ENCODE data around the gene GJB5. TPM values are rescaled to one million over a fixed set of nuclear protein-coding genes. Genes with fewer than 3 reads are reported as not detected.

The GJB5 gene
- total and polyA plus RNA-seq, 2 of the 8 experiments (the other 6 are each of a cell fraction or from before 2014, with no cell fraction given) = 0.86 to 3.1 TPM

- H4K91ac ChIP-seq (replicated peaks; ENCODE audit: insufficient read length, low read length) = no peak overlapping the region
- no peaks in the 10 kb centered on the region for H3K23me2 ChIP-seq (ENCODE audit: low read depth, low read length)
- DNase-seq (ENCODE audit: low read depth in 1 of 2, low spot score in 2 of 2) = no peak
- H2BK15ac ChIP-seq (ENCODE audit: low read length) = no peak overlapping the region
- POLR2A ChIA-PET (ENCODE audit: partially characterized antibody) = interaction anchor here (1.6 kb wide), 1 partner anchor 32 kb away, joined by 3 read pairs; no protein-coding TSS in a partner anchor
- H3K27me3 ChIP-seq (replicated peaks in 1 of 4; ENCODE audit: control insufficient read depth in 3 of 4, extremely low read depth in 1 of 4, insufficient read depth in 3 of 4, low read length in 3 of 4) = no peaks in the 10 kb centered on the region
- no peak for FAIRE-seq
- no peak overlapping the region for H3K9ac ChIP-seq (replicated peaks in 1 of 4; ENCODE audit: extremely low read depth in 1 of 4, low read depth in 3 of 4, low read length in 3 of 4)
- H4K8ac ChIP-seq (ENCODE audit: extremely low read depth, insufficient read depth, low read length) = no peak overlapping the region
- no peak overlapping the region for H3K4ac ChIP-seq (replicated peaks; ENCODE audit: insufficient read length, low read depth, low read length)
- no peak overlapping the region for H2BK20ac ChIP-seq (ENCODE audit: low read length)
- no peak overlapping the region for H3K56ac ChIP-seq (replicated peaks; ENCODE audit: insufficient read length, low read depth, low read length)
- H3K23ac ChIP-seq (ENCODE audit: insufficient read length) = no peak overlapping the region
- H2AFZ ChIP-seq (ENCODE audit: low read length) = no peak overlapping the region
- H3K27ac ChIP-seq (ENCODE audit: low read depth, low read length) = no peak overlapping the region
- H4K20me1 ChIP-seq (replicated peaks in 1 of 2; ENCODE audit: control insufficient read depth in 1 of 2, insufficient read depth in 2 of 2, low read length in 2 of 2) = no peaks in the 10 kb centered on the region
- no peak overlapping the region for H2BK12ac ChIP-seq (ENCODE audit: low read depth, low read length)
- no peaks in the 10 kb centered on the region for H3K79me2 ChIP-seq (ENCODE audit: control insufficient read depth in 1 of 2, insufficient read depth in 2 of 2, low read length in 2 of 2)
- no peak overlapping the region for H4K5ac ChIP-seq (ENCODE audit: insufficient read length, low read depth, low read length)
- no peak overlapping the region for H2BK5ac ChIP-seq (ENCODE audit: low read depth, low read length)
- H3K4me3 ChIP-seq (ENCODE audit: extremely low read depth in 1 of 4, insufficient read depth in 2 of 4, low read depth in 3 of 4, low read length in 4 of 4) = no peak overlapping the region
- no peak overlapping the region for H2AK5ac ChIP-seq (ENCODE audit: low read depth, low read length)
- H3K9me3 ChIP-seq (ENCODE audit: insufficient read depth in 2 of 2, low read depth in 1 of 2, low read length in 1 of 2) = no peaks in the 10 kb centered on the region
- CTCF ChIA-PET (ENCODE audit: partially characterized antibody) = interaction anchor here (0.7 to 4.0 kb wide), 5 partner anchors 16 to 49 kb away, joined by 3 to 19 read pairs (median 5); no protein-coding TSS in a partner anchor
- no peak overlapping the region for H2BK120ac ChIP-seq (replicated peaks; ENCODE audit: low read depth, low read length)
- no peaks in the 10 kb centered on the region for H3K4me1 ChIP-seq (replicated peaks in 1 of 4; ENCODE audit: control insufficient read depth in 3 of 4, insufficient read depth in 4 of 4, low read length in 3 of 4)
- no peak for TF ChIP-seq GTF2F1 (IDR thresholded peaks at IDR 0.05; ENCODE audit: borderline replicate concordance, low read depth, low read length)
- no peak for TF ChIP-seq TAF1 (IDR thresholded peaks at IDR 0.05; ENCODE audit: low read depth, low read length)
- no peak for TF ChIP-seq RFX5 (IDR thresholded peaks at IDR 0.05; ENCODE audit: borderline replicate concordance, low read depth, low read length)
- TF ChIP-seq MAX (IDR thresholded peaks at IDR 0.05) = no peak
- TF ChIP-seq EZH2 (IDR thresholded peaks at IDR 0.05; ENCODE audit: low read depth, low read length, severe bottlenecking) = no peak
- no peak for TF ChIP-seq SRF (IDR thresholded peaks at IDR 0.05; ENCODE audit: low read depth, low read length)
- TF ChIP-seq E2F6 (IDR thresholded peaks at IDR 0.05) = no peak
- TF ChIP-seq JUND (IDR thresholded peaks at IDR 0.05; ENCODE audit: low read length) = no peak
- H3K14ac ChIP-seq (ENCODE audit: insufficient read length) = no peak overlapping the region
- H3K79me1 ChIP-seq (ENCODE audit: low read depth, low read length) = no peaks in the 10 kb centered on the region
- no peak overlapping the region for H3K4me2 ChIP-seq (ENCODE audit: insufficient read depth in 1 of 2, low read depth in 2 of 2, low read length in 2 of 2)
- 92% methylated on average over 3 of the region's 3 CpGs; no CpG with 5 or more reads in 1 of the 2 experiments for WGBS, 2 experiments (ENCODE audit: extremely low coverage in 1 of 2, insufficient coverage in 1 of 2, insufficient read length in 1 of 2, insufficient replicate concordance in 2 of 2, low coverage in 1 of 2, low lambda C conversion rate in 2 of 2, missing lambda C conversion rate in 1 of 2)
- H3K18ac ChIP-seq (ENCODE audit: extremely low read depth, low read length) = no peak overlapping the region
- H3K36me3 ChIP-seq (ENCODE audit: control insufficient read depth in 2 of 4, insufficient read depth in 4 of 4, low read length in 3 of 4) = no peaks in the 10 kb centered on the region
Measured at GRCh38 chr1:34803770-34804169, 48.9 kb downstream of the GJB5 start.

Data from H1 (cell line).